ENCODE measurements around the gene MRPL12. TPM values are rescaled to one million over a fixed set of nuclear protein-coding genes. Genes with fewer than 3 reads are reported as not detected.

Gene MRPL12
- total and polyA plus RNA-seq, 2 experiments from 2014 or later: 24.5 to 94.6 TPM

DNA sequence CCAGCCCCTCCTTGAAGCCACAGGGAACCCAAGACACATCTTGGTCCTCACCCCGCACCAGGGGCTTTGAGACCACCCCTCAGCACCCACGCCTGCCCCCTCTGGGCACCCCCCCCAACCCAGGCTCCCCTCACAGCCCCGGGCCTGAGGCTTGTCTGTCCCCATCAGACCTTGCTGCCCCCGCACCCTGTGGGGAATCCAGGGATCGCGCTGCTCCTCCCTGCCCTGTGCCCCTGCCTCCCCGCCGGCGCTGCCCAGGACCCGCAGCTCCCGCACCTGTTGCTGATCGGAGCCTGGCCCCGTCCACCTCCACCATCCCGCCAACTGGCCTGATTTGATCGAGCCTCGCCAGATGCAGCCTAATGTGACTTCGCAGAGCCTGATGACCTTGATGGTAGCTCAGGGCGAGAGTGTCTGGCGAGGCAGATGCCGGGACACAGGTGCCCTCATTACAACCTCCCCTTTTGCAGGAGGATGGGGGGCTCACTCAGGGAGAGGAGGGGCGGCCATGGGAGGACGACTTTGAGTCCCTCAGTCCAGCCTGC lies 38.0 kb downstream of the MRPL12 start:
- no peak overlapping the region for H3K4me3 ChIP-seq
- H3K79me2 ChIP-seq: no peaks in the 10 kb centered on the region
- WGBS (ENCODE audit: low lambda C conversion rate, missing lambda C conversion rate): 77% methylated on average over 19 of the region's 22 CpGs
- H3K36me3 ChIP-seq (replicated peaks; ENCODE audit: insufficient read depth, low read depth): no peaks in the 10 kb centered on the region
- no peaks in the 10 kb centered on the region for H3K27me3 ChIP-seq
- DNase-seq (ENCODE audit: low spot score): no peak
- no peak overlapping the region for H3K4me2 ChIP-seq
- H3K9me2 ChIP-seq (replicated peaks; ENCODE audit: insufficient read depth): no peaks in the 10 kb centered on the region
- TF ChIP-seq EZH2phosphoT487 (IDR thresholded peaks at IDR 0.05; ENCODE audit: low read depth, severe bottlenecking, unreplicated experiment) (no peak), CTCF (IDR thresholded peaks at IDR 0.05; ENCODE audit: poor library complexity) (no peak), EZH2 (IDR thresholded peaks at IDR 0.05; ENCODE audit: borderline replicate concordance) (no peak)
- no peak overlapping the region for H2AFZ ChIP-seq
- H4K20me1 ChIP-seq (ENCODE audit: insufficient read depth, poor library complexity, severe bottlenecking): no peaks in the 10 kb centered on the region
- no peaks in the 10 kb centered on the region for H3K4me1 ChIP-seq (ENCODE audit: insufficient read depth)
- H3K27ac ChIP-seq: no peak overlapping the region
- no peaks in the 10 kb centered on the region for H3K9me3 ChIP-seq (ENCODE audit: low read depth)

- H3K4me1 ChIP-seq (ENCODE audit: insufficient read depth): no peaks in the 10 kb centered on the region
- no peak overlapping the region for H3K4me2 ChIP-seq
- DNase-seq (ENCODE audit: low spot score): no peak
- no peaks in the 10 kb centered on the region for H4K20me1 ChIP-seq (ENCODE audit: insufficient read depth, poor library complexity, severe bottlenecking)
- TF ChIP-seq EZH2phosphoT487 (IDR thresholded peaks at IDR 0.05; ENCODE audit: low read depth, severe bottlenecking, unreplicated experiment): no peak
- no peak overlapping the region for H3K4me3 ChIP-seq
- H3K27me3 ChIP-seq: no peaks in the 10 kb centered on the region
- H3K9me3 ChIP-seq (ENCODE audit: low read depth): no peaks in the 10 kb centered on the region
- H3K9me2 ChIP-seq (replicated peaks; ENCODE audit: insufficient read depth): no peaks in the 10 kb centered on the region
- no peak overlapping the region for H2AFZ ChIP-seq
- H3K79me2 ChIP-seq: no peaks in the 10 kb centered on the region
- 78% methylated on average over 23 of the region's 26 CpGs for WGBS (ENCODE audit: low lambda C conversion rate, missing lambda C conversion rate)
- no peak overlapping the region for H3K27ac ChIP-seq
- H3K36me3 ChIP-seq (replicated peaks; ENCODE audit: insufficient read depth, low read depth): no peaks in the 10 kb centered on the region
Observed at GRCh38 chr17:81741594-81742452, 38.7 kb downstream of the MRPL12 start.

Small RNA genes within 50 kb of the gene (microRNA-seq; reads per million reads assigned to microRNA genes)
- not detected for gene MIR6786

Small RNA genes within 50 kb of the gene (small RNA-seq; reads per million reads assigned to genes)
- gene MIR6786: 0.16 reads per million

Other genes with a start within 250 kb of the MRPL12 start
- gene ACTG1, start 190.6 kb upstream of the MRPL12 start, total RNA-seq: 3,207 and 3,298 TPM in 2 replicates
- 2,719 and 2,832 TPM in 2 replicates for gene ACTG1, start 190.6 kb upstream of the MRPL12 start, polyA plus RNA-seq
- 1.8 and 3.7 TPM in 2 replicates for gene FSCN2, start 175.0 kb upstream of the MRPL12 start, total RNA-seq
- gene FSCN2, start 175.0 kb upstream of the MRPL12 start, polyA plus RNA-seq: 0.29 and 0.40 TPM in 2 replicates
- gene FAAP100, start 151.0 kb upstream of the MRPL12 start, total RNA-seq: 18.3 and 20.9 TPM in 2 replicates
- 30.7 and 34.4 TPM in 2 replicates for gene FAAP100, start 151.0 kb upstream of the MRPL12 start, polyA plus RNA-seq
- gene NPLOC4, start 66.3 kb upstream of the MRPL12 start, total RNA-seq: 48.2 and 54.6 TPM in 2 replicates
- 53.7 and 56.1 TPM in 2 replicates for gene NPLOC4, start 66.3 kb upstream of the MRPL12 start, polyA plus RNA-seq
- gene TSPAN10, start 66.2 kb upstream of the MRPL12 start, total RNA-seq: 1.4 and 3.5 TPM in 2 replicates
- gene TSPAN10, start 66.2 kb upstream of the MRPL12 start, polyA plus RNA-seq: 12.0 and 15.2 TPM in 2 replicates
- gene PDE6G, start 46.8 kb upstream of the MRPL12 start, total RNA-seq: 0.87 and 2.1 TPM in 2 replicates
- 0.37 and 0.83 TPM in 2 replicates for gene PDE6G, start 46.8 kb upstream of the MRPL12 start, polyA plus RNA-seq
- 22.3 and 37.8 TPM in 2 replicates for gene OXLD1, start 36.8 kb upstream of the MRPL12 start, total RNA-seq
- gene OXLD1, start 36.8 kb upstream of the MRPL12 start, polyA plus RNA-seq: 39.8 and 55.2 TPM in 2 replicates
- 8.3 and 9.1 TPM in 2 replicates for gene CCDC137, start 36.6 kb upstream of the MRPL12 start, total RNA-seq
- gene CCDC137, start 36.6 kb upstream of the MRPL12 start, polyA plus RNA-seq: 20.5 and 23.0 TPM in 2 replicates
- gene ARL16, start 19.6 kb upstream of the MRPL12 start, total RNA-seq: 34.2 and 38.8 TPM in 2 replicates
- gene ARL16, start 19.6 kb upstream of the MRPL12 start, polyA plus RNA-seq: 64.6 and 70.6 TPM in 2 replicates
- gene HGS, start 19.4 kb upstream of the MRPL12 start, total RNA-seq: 47.3 and 59.2 TPM in 2 replicates
- gene HGS, start 19.4 kb upstream of the MRPL12 start, polyA plus RNA-seq: 128 and 142 TPM in 2 replicates
- gene SLC25A10, start 8.9 kb downstream of the MRPL12 start, total RNA-seq: 27.5 and 31.3 TPM in 2 replicates
- gene SLC25A10, start 8.9 kb downstream of the MRPL12 start, polyA plus RNA-seq: 34.8 and 53.2 TPM in 2 replicates
- gene GCGR, start 100.8 kb downstream of the MRPL12 start, total RNA-seq: 2.4 and 2.9 TPM in 2 replicates
- gene GCGR, start 100.8 kb downstream of the MRPL12 start, polyA plus RNA-seq: 2.5 and 3.8 TPM in 2 replicates
- 63.3 and 66.1 TPM in 2 replicates for gene MCRIP1, start 129.9 kb downstream of the MRPL12 start, total RNA-seq
- 118 and 138 TPM in 2 replicates for gene MCRIP1, start 129.9 kb downstream of the MRPL12 start, polyA plus RNA-seq
- not detected in 2 replicates for gene PPP1R27, start 131.7 kb downstream of the MRPL12 start, total RNA-seq
- 0.56 and 0.72 TPM in 2 replicates for gene PPP1R27, start 131.7 kb downstream of the MRPL12 start, polyA plus RNA-seq
- gene P4HB, start 157.2 kb downstream of the MRPL12 start, total RNA-seq: 1,163 and 1,316 TPM in 2 replicates
- gene P4HB, start 157.2 kb downstream of the MRPL12 start, polyA plus RNA-seq: 1,233 and 1,240 TPM in 2 replicates
- gene ARHGDIA, start 168.0 kb downstream of the MRPL12 start, total RNA-seq: 57.0 and 80.7 TPM in 2 replicates
- 295 and 311 TPM in 2 replicates for gene ARHGDIA, start 168.0 kb downstream of the MRPL12 start, polyA plus RNA-seq
- gene ALYREF, start 188.2 kb downstream of the MRPL12 start, total RNA-seq: 50.9 and 55.3 TPM in 2 replicates
- 96.4 and 106 TPM in 2 replicates for gene ALYREF, start 188.2 kb downstream of the MRPL12 start, polyA plus RNA-seq
- gene ANAPC11, start 188.4 kb downstream of the MRPL12 start, total RNA-seq: 129 and 155 TPM in 2 replicates
- gene ANAPC11, start 188.4 kb downstream of the MRPL12 start, polyA plus RNA-seq: 307 and 345 TPM in 2 replicates
- gene NPB, start 198.9 kb downstream of the MRPL12 start, total RNA-seq: 0.47 and 2.6 TPM in 2 replicates
- gene NPB, start 198.9 kb downstream of the MRPL12 start, polyA plus RNA-seq: 2.2 and 3.2 TPM in 2 replicates
- 81.1 and 84.7 TPM in 2 replicates for gene PCYT2, start 208.0 kb downstream of the MRPL12 start, total RNA-seq
- 124 and 126 TPM in 2 replicates for gene PCYT2, start 208.0 kb downstream of the MRPL12 start, polyA plus RNA-seq
- 16.5 and 18.6 TPM in 2 replicates for gene SIRT7, start 214.8 kb downstream of the MRPL12 start, total RNA-seq
- gene SIRT7, start 214.8 kb downstream of the MRPL12 start, polyA plus RNA-seq: 35.2 and 36.0 TPM in 2 replicates
- gene MAFG, start 224.4 kb downstream of the MRPL12 start, total RNA-seq: 18.1 and 21.3 TPM in 2 replicates
- gene MAFG, start 224.4 kb downstream of the MRPL12 start, polyA plus RNA-seq: 28.5 and 37.4 TPM in 2 replicates
- gene PYCR1, start 233.9 kb downstream of the MRPL12 start, total RNA-seq: 109 and 113 TPM in 2 replicates
- gene PYCR1, start 233.9 kb downstream of the MRPL12 start, polyA plus RNA-seq: 149 and 162 TPM in 2 replicates
- not detected in 2 replicates for gene MYADML2, start 243.9 kb downstream of the MRPL12 start, total RNA-seq
- 0.06 TPM in 2 replicates for gene MYADML2, start 243.9 kb downstream of the MRPL12 start, polyA plus RNA-seq

All from hepatocyte (in vitro differentiated cells).